Ecto neural progenitor cell (in vitro differentiated cells): ENCODE results near the gene ISOC2.
A peak's percentile ranks its signal among the peaks of the same experiment; 100 is the strongest.

Source experiments
- DNase-seq: peaks from one replicate; pipeline ENCODE4 v3.0.0-alpha.2; 2018; ENCODE audit warnings: low spot score

The ISOC2 gene

DNA sequence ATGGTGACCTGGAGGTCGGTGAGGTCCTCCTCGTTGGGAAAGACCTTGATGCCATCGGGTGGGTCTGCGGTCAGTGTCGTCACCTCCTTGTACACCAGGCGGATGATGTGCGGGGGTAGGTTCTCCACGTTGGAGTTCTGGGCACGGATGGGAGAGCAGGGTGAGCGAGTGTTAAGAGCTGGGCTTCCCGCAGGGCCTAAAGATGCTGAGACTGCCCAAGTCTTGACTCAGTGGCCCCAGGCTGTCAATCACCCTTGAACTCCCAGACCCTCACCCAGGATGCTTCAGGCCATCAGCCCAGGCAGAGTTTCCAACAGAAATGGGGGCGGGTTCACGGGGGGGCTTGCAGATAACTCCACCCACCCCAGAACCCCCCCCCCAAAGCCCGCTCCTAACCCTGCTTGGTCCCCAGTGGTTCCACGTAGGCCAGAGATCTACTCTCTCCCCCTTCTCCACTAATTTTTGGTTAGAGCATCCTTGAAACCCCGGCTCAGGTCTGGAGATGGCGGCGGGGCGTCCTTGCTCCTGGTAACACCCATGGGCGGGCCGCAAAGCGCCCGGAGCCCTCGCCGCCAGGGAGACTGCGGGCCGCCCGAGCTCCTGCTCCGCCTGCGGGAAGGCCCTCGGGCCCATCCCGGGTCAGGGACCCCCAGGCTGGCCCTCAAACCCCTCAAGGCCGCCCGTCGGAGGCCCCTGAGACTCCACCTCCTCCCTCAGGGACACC, 54.5 kb downstream of the ISOC2 start:
- DNase-seq: peak; percentile 61

DNA sequence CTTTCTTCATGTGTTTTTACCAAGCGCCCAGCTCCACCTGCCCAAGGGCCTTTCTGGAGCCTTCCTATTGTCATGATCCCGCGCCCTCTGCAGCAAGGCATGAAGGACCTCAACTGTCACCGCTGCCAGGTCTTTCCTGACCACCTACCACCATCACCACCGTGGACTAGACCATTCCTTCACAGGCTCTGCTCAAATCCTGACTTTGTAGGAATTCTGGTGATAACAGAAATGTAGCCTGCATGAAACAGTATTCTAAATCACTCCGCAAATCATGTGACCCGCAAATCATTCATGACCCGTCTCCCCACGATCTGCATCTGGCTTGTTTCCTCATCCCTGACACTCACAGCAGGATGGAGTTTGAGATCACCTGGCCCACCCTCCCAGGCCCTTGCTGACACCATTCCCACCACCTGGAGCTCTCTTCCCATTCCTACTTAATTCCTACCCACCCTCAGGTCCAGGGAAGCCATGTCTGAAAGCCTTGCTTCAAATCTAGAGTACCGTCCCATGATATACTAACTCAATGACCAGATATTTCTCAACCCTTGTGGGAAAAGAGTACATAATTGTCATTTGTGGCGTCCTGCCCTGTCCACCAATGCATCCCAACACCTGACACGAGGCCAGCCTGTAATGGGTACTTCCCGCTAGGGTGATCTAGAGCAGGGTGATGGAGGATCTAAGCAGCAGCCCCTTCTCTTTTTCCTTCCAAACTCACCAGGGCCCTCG, 55.2 kb downstream of the ISOC2 start:
- no peak for DNase-seq

DNA sequence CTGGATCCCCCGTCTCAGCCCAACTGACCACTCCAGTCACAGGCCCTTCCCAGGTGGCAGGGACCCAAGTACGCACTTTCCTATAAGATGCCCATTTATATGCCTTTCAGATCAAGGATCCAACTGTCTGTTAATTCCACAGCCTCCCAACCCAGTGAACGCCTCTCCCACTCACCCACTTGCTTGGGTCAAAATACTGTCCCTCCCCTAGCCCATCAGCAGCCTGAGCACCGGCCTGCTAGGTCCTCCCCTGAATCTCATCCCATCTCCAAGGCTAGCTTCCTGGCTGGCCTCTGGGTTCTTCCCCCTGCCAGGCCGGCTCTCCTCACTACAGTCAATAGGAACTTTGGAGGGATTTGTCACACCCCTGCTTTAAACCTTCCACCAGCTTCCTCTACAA, 55.8 kb downstream of the ISOC2 start:
- DNase-seq: no peak
